ENCODE results near the gene OTX1.
"Not testable (repeated sequence)": the region's sequence is repeated elsewhere in the genome, so short reads cannot be mapped to it uniquely, and the experiment has no call there.

The OTX1 gene

GRCh38 chr2:63012541-63012940 lies 38.1 kb upstream of the OTX1 start:
- in situ Hi-C loops (cut with MboI; ENCODE audit: low sequenced_read_pairs, unreplicated experiment) = no loop called here
- no peak for TF ChIP-seq CTCF (IDR thresholded peaks at IDR 0.05; ENCODE audit: borderline replicate concordance, control extremely low read depth, extremely low read depth, insufficient read depth, missing control alignments)
- DNase-seq (ENCODE audit: low spot score) = no peak

- no peak for DNase-seq (ENCODE audit: low spot score)
- TF ChIP-seq CTCF (IDR thresholded peaks at IDR 0.05; ENCODE audit: borderline replicate concordance, control extremely low read depth, extremely low read depth, insufficient read depth, missing control alignments) = no peak
- in situ Hi-C loops (cut with MboI; ENCODE audit: low sequenced_read_pairs, unreplicated experiment) = no loop called here
Observed at GRCh38 chr2:63013438-63013837, 37.2 kb upstream of the OTX1 start.

- DNase-seq (ENCODE audit: low spot score) = no peak
- in situ Hi-C loops (cut with MboI; ENCODE audit: low sequenced_read_pairs, unreplicated experiment) = no loop called here
- no peak for TF ChIP-seq CTCF (IDR thresholded peaks at IDR 0.05; ENCODE audit: borderline replicate concordance, control extremely low read depth, extremely low read depth, insufficient read depth, missing control alignments)
Observed at GRCh38 chr2:63015389-63015788, 35.2 kb upstream of the OTX1 start.

GRCh38 chr2:63018439-63018838 lies 32.2 kb upstream of the OTX1 start:
- TF ChIP-seq CTCF (IDR thresholded peaks at IDR 0.05; ENCODE audit: borderline replicate concordance, control extremely low read depth, extremely low read depth, insufficient read depth, missing control alignments) = no peak
- no peak for DNase-seq (ENCODE audit: low spot score)
- in situ Hi-C loops (cut with MboI; ENCODE audit: low sequenced_read_pairs, unreplicated experiment) = no loop called here

- in situ Hi-C loops (cut with MboI; ENCODE audit: low sequenced_read_pairs, unreplicated experiment); DNase-seq (ENCODE audit: low spot score): not testable (repeated sequence)
Observed at GRCh38 chr2:63019686-63020085, 30.9 kb upstream of the OTX1 start.

- in situ Hi-C loops (cut with MboI; ENCODE audit: low sequenced_read_pairs, unreplicated experiment) = no loop called here
- no peak for DNase-seq (ENCODE audit: low spot score)
- TF ChIP-seq CTCF (IDR thresholded peaks at IDR 0.05; ENCODE audit: borderline replicate concordance, control extremely low read depth, extremely low read depth, insufficient read depth, missing control alignments) = no peak
Observed at GRCh38 chr2:63023444-63023843, 27.2 kb upstream of the OTX1 start.

- in situ Hi-C loops (cut with MboI; ENCODE audit: low sequenced_read_pairs, unreplicated experiment) = loop anchor here (25.0 kb wide), 2 partner anchors 240 to 565 kb away; no protein-coding TSS in a partner anchor
- no peak for TF ChIP-seq CTCF (IDR thresholded peaks at IDR 0.05; ENCODE audit: borderline replicate concordance, control extremely low read depth, extremely low read depth, insufficient read depth, missing control alignments)
- no peak for DNase-seq (ENCODE audit: low spot score)
Observed at GRCh38 chr2:63027220-63027619, 23.4 kb upstream of the OTX1 start.

All from GM13976 (cell line).